K562 (cell line): Measurements from ENCODE around the gene ARHGAP9. TPM values are rescaled to one million over a fixed set of nuclear protein-coding genes. Genes with fewer than 3 reads are reported as not detected.

Experiments used
- CHD4 ChIP-seq: fragments of 200-600 bp; sonication (generic); IDR thresholded peaks from 3 replicates; pipeline ENCODE4 v1.6.1; 2012; ENCODE audit warnings: low read depth, mild to moderate bottlenecking, mixed read lengths, low read length, inconsistent platforms; ENCODE audit not compliant: insufficient read depth, insufficient replicate concordance, poor library complexity, severe bottlenecking
- MEIS2 ChIP-seq: fragments of 450-650 bp; IDR thresholded peaks from 2 replicates; pipeline ENCODE4 v1.6.1; 2014; ENCODE audit warnings: mild to moderate bottlenecking; ENCODE audit not compliant: partially characterized antibody
- NUFIP1 ChIP-seq: fragments of 450-650 bp; IDR thresholded peaks from 2 replicates; pipeline ENCODE4 v1.6.1; 2018; ENCODE audit not compliant: partially characterized antibody
- RBFOX2 ChIP-seq: fragments of 200-400 bp; formaldehyde crosslinking; IDR thresholded peaks from 2 replicates; pipeline ENCODE4 v1.6.1; 2017; ENCODE audit warnings: low read depth, mild to moderate bottlenecking, low read length, moderate library complexity
- SETDB1 ChIP-seq: IDR thresholded peaks from one replicate; pipeline ENCODE4 v1.6.1; 2012; ENCODE audit warnings: low read length, control low read depth, inconsistent platforms
- SMARCA4 ChIP-seq: fragments of 450-650 bp; IDR thresholded peaks from 2 replicates; pipeline ENCODE4 v1.6.1; 2016
- SMARCB1 ChIP-seq: IDR thresholded peaks from 2 replicates; pipeline ENCODE4 v1.6.1; 2011; ENCODE audit warnings: improper control_type of control experiment, low read depth; ENCODE audit not compliant: insufficient read length
- STAT5A ChIP-seq: IDR thresholded peaks from 2 replicates; pipeline ENCODE4 v1.6.1; 2012; ENCODE audit warnings: low read length, inconsistent platforms, borderline replicate concordance
- STAT5B ChIP-seq: fragments of 250-450 bp; sonication (Bioruptor Pico); IDR thresholded peaks from 2 replicates; pipeline ENCODE4 v1.8.0; 2021; ENCODE audit warnings: mild to moderate bottlenecking, inconsistent platforms
- TBP ChIP-seq: optimal IDR thresholded peaks from 2 replicates; pipeline ENCODE3; 2011; ENCODE audit warnings: low read depth, low read length, improper control_type of control experiment
- XRCC3 ChIP-seq: fragments of 450-650 bp; IDR thresholded peaks from 2 replicates; pipeline ENCODE4 v1.6.1; 2017; ENCODE audit warnings: mild to moderate bottlenecking, moderate library complexity
- polyA plus RNA-seq, 8 experiments: library from polyadenylated mRNA; depleted of rRNA in 4 of 8; stranded (reverse) in 5 of 8; unstranded in 3 of 8; fragments of >200 nt; fragmentation: Nextera tagmentation in 2 of 8; fragmentation: Illumina TruSeq in 1 of 8; extraction: Ambion mirVana in 2 of 8; extraction: Trizol in 1 of 8; gene quantifications; 2 replicates each; pipeline versions ENCODE4 v1.2.1 to v1.2.3, GENCODE V29; 2011 to 2014; ENCODE audit warnings: inconsistent platforms in 1 of 8, missing spikeins in 1 of 8
- total RNA-seq, 7 experiments: library from RNA; depleted of rRNA in 6 of 7; stranded (reverse); fragments of >200 nt in 6 of 7; fragmentation: Illumina TruSeq in 2 of 7; extraction: Trizol in 2 of 7; gene quantifications; 2 replicates each; pipeline versions ENCODE4 v1.2.1 to v1.2.3, GENCODE V29; 2011 to 2021; ENCODE audit warnings: low replicate concordance in 1 of 7
- TF ChIP-seq, protein P1 (sequence below), 2 experiments: fragments of 200-800 bp in 1 of 2; sonication (Bioruptor generic) in 1 of 2; sonication (generic) in 1 of 2; formaldehyde crosslinking in 1 of 2; IDR thresholded peaks in 1 of 2; conservative IDR thresholded peaks in 1 of 2; 2 replicates each; pipeline versions ENCODE4 v1.5.0 to v1.6.1; 2016 to 2020; ENCODE audit warnings: missing compliant biosample characterization in 1 of 2, missing genetic modification characterization in 1 of 2, missing genetic modification reagents in 1 of 2
- TF ChIP-seq, protein P2 (sequence below): sonication (generic); formaldehyde crosslinking; IDR thresholded peaks from 2 replicates; pipeline ENCODE4 v1.4.0; 2020; ENCODE audit warnings: mild to moderate bottlenecking, missing genetic modification reagents
- TF ChIP-seq, protein P3 (sequence below): IDR thresholded peaks from 2 replicates; pipeline ENCODE4 v1.6.1; 2011; ENCODE audit warnings: borderline replicate concordance, low read depth, mild to moderate bottlenecking, moderate library complexity, low read length; ENCODE audit not compliant: insufficient read depth, poor library complexity, severe bottlenecking

Gene ARHGAP9
- total and polyA plus RNA-seq, 9 of the 15 experiments (the other 6 are each of a cell fraction or from before 2014, with no cell fraction given) = 1.5 to 10.2 (median 5.1) TPM

DNA sequence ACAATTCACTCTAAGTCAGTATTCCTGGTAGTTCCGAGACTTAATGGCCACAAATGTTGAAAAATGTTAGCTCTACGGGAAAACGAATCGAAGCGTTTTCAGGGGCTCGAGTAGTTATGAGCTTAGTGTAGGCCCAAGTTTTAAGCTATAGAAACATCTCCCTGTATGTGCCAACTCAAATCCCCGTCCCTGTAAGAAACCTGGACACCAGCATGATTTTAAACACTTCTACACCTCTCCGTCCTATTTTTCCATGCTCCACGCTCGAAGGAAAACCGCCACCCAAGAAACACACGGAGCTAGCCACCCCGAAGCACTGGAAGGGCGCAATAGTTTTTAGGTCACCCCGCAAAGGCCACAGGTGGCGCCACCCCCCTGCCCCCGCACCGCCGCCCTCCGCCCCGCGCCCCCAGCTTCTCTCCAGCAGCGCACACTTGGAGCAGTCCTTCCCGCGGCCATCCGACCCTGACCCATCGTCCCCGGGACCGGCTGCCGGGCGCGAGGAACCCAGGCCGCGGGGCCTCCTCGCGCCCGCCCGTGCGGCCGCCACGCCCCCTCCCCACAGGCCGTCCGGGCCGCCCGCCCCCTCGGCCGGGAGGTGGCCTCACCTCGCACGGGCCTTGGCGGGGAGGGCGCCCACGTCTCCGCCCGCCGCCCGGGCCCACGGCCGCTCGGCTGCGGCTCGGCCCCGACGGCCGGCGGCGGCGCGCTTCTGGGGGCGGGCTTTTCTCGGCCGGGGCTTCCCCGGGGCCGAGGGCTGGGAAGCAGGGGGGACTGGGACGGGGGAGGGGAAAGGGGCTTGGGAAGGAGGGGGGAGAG lies 49.3 kb downstream of the ARHGAP9 start (continued):
- TF ChIP-seq, protein P1, sequence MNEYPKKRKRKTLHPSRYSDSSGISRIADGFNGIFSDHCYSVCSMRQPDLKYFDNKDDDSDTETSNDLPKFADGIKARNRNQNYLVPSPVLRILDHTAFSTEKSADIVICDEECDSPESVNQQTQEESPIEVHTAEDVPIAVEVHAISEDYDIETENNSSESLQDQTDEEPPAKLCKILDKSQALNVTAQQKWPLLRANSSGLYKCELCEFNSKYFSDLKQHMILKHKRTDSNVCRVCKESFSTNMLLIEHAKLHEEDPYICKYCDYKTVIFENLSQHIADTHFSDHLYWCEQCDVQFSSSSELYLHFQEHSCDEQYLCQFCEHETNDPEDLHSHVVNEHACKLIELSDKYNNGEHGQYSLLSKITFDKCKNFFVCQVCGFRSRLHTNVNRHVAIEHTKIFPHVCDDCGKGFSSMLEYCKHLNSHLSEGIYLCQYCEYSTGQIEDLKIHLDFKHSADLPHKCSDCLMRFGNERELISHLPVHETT (CRISPR knock-in tag; conservative IDR thresholded peaks at IDR 0.05 in 1 of 2, IDR thresholded peaks at IDR 0.05 in 1 of 2) = peak in 1 of 2 experiments; percentile 65; a peak in 2 of 4 replicates
- TF ChIP-seq, protein P2, sequence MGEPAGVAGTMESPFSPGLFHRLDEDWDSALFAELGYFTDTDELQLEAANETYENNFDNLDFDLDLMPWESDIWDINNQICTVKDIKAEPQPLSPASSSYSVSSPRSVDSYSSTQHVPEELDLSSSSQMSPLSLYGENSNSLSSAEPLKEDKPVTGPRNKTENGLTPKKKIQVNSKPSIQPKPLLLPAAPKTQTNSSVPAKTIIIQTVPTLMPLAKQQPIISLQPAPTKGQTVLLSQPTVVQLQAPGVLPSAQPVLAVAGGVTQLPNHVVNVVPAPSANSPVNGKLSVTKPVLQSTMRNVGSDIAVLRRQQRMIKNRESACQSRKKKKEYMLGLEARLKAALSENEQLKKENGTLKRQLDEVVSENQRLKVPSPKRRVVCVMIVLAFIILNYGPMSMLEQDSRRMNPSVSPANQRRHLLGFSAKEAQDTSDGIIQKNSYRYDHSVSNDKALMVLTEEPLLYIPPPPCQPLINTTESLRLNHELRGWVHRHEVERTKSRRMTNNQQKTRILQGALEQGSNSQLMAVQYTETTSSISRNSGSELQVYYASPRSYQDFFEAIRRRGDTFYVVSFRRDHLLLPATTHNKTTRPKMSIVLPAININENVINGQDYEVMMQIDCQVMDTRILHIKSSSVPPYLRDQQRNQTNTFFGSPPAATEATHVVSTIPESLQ (CRISPR knock-in tag) = no peak
- TF ChIP-seq CHD4 = no peak
- no peak for TF ChIP-seq STAT5A
- no peak for TF ChIP-seq STAT5B (CRISPR knock-in tag)
- no peak for TF ChIP-seq NUFIP1
- no peak for TF ChIP-seq MEIS2
- TF ChIP-seq TBP = peak; percentile 36
- TF ChIP-seq RBFOX2 = 0 out of 2 replicates have a peak, but pooled peaks have one; percentile 69
- TF ChIP-seq SMARCB1 = no peak
- TF ChIP-seq, protein P3, sequence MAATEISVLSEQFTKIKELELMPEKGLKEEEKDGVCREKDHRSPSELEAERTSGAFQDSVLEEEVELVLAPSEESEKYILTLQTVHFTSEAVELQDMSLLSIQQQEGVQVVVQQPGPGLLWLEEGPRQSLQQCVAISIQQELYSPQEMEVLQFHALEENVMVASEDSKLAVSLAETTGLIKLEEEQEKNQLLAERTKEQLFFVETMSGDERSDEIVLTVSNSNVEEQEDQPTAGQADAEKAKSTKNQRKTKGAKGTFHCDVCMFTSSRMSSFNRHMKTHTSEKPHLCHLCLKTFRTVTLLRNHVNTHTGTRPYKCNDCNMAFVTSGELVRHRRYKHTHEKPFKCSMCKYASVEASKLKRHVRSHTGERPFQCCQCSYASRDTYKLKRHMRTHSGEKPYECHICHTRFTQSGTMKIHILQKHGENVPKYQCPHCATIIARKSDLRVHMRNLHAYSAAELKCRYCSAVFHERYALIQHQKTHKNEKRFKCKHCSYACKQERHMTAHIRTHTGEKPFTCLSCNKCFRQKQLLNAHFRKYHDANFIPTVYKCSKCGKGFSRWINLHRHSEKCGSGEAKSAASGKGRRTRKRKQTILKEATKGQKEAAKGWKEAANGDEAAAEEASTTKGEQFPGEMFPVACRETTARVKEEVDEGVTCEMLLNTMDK = peak; percentile 9
- 0 out of 2 replicates have a peak, but pooled peaks have one; percentile 25 for TF ChIP-seq SMARCA4
- no peak for TF ChIP-seq SETDB1
- TF ChIP-seq XRCC3 = no peak
- TF ChIP-seq, all 486 proteins: peak for 49
